Endometrial microvascular endothelial cells (primary cell): Measurements from ENCODE around the gene GSK3A. TPM values are rescaled to one million over a fixed set of nuclear protein-coding genes. Genes with fewer than 3 reads are reported as not detected.

ENCODE experiments used
- in situ Hi-C: cut with HindIII; loops from 2 replicates; pipeline ENCODE4 v1.10.0; 2017; ENCODE audit warnings: low sequenced_read_pairs, low pct_unique_long_range_greater_than_20kb; ENCODE audit errors: inconsistent ontology term
- total RNA-seq: library from RNA; depleted of rRNA; stranded (reverse); fragments of >200 nt; gene quantifications from one replicate; pipeline ENCODE4 v1.2.3, GENCODE V29; 2015; ENCODE audit errors: inconsistent ontology term

Gene GSK3A
- total RNA-seq, 1 donor from 2014 or later: 33.9 TPM

- in situ Hi-C loops: no loop called here
These were observed 50.5 kb downstream of the GSK3A start for GRCh38 chr19:42191855-42192254.

- in situ Hi-C loops: no loop called here
These were observed 51.1 kb downstream of the GSK3A start for GRCh38 chr19:42191330-42191729.

- in situ Hi-C loops: no loop called here
These were observed 53.3 kb downstream of the GSK3A start for GRCh38 chr19:42189133-42189532.

- in situ Hi-C loops: no loop called here
These were observed 53.7 kb downstream of the GSK3A start for GRCh38 chr19:42188665-42189064.

GRCh38 chr19:42185277-42185676 is 57.1 kb downstream of the GSK3A start:
- in situ Hi-C loops: no loop called here

- in situ Hi-C loops: no loop called here
These were observed 58.0 kb downstream of the GSK3A start for GRCh38 chr19:42184401-42184861.

Other genes with a start within 250 kb of the GSK3A start
- under 0.01 TPM for gene ATP1A3, start 248.4 kb downstream of the GSK3A start, total RNA-seq
- not detected for gene GRIK5, start 172.4 kb downstream of the GSK3A start, total RNA-seq
- 11.6 TPM for gene ZNF574, start 166.4 kb downstream of the GSK3A start, total RNA-seq
- gene POU2F2, start 110.2 kb downstream of the GSK3A start, total RNA-seq: 0.84 TPM
- gene DEDD2, start 24.9 kb downstream of the GSK3A start, total RNA-seq: 46.6 TPM
- 6.7 TPM for gene ZNF526, start 22.3 kb downstream of the GSK3A start, total RNA-seq
- gene ERF, start 12.5 kb upstream of the GSK3A start, total RNA-seq: 53.4 TPM
- 36.0 TPM for gene CIC, start 26.6 kb upstream of the GSK3A start, total RNA-seq
- gene PRR19, start 59.5 kb upstream of the GSK3A start, total RNA-seq: 1.7 TPM
- 46.2 TPM for gene PAFAH1B3, start 60.0 kb upstream of the GSK3A start, total RNA-seq
- gene TMEM145, start 70.7 kb upstream of the GSK3A start, total RNA-seq: not detected
- 17.4 TPM for gene MEGF8, start 83.0 kb upstream of the GSK3A start, total RNA-seq
- not detected for gene CNFN, start 147.7 kb upstream of the GSK3A start, total RNA-seq
- 8.8 TPM for gene LIPE, start 184.8 kb upstream of the GSK3A start, total RNA-seq
- gene CXCL17, start 200.3 kb upstream of the GSK3A start, total RNA-seq: not detected